Mesenchymal stem cell (in vitro differentiated cells and primary cell): ENCODE results near the gene MAP2K5.

Experiments used
- DNase-seq: peaks from one replicate; pipeline ENCODE4 v3.0.0-alpha.2; 2013
- H2AFZ ChIP-seq: one replicate; pipeline ENCODE4 v1.6.1; 2013; ENCODE audit warnings: low read depth, mild to moderate bottlenecking, control low read depth, inconsistent platforms, low read length, moderate library complexity
- H2AK5ac ChIP-seq: 2 replicates; pipeline ENCODE4 v1.6.1; 2013; ENCODE audit warnings: low read length, moderate library complexity, mild to moderate bottlenecking, inconsistent platforms; ENCODE audit not compliant: severe bottlenecking
- H2BK120ac ChIP-seq: one replicate; pipeline ENCODE4 v1.6.1; 2013; ENCODE audit warnings: low read depth, mild to moderate bottlenecking, inconsistent platforms, low read length, moderate library complexity
- H2BK12ac ChIP-seq, 2 experiments: one replicate each; pipeline ENCODE4 v1.6.1; 2013; ENCODE audit warnings: inconsistent platforms in 2 of 2, low read length in 2 of 2, mild to moderate bottlenecking in 2 of 2, moderate library complexity in 2 of 2, control low read depth in 1 of 2
- H2BK15ac ChIP-seq: one replicate; pipeline ENCODE4 v1.6.1; 2013; ENCODE audit warnings: mild to moderate bottlenecking, low read depth, inconsistent platforms; ENCODE audit not compliant: poor library complexity, severe bottlenecking
- H2BK5ac ChIP-seq: 2 replicates; pipeline ENCODE4 v1.6.1; 2013; ENCODE audit warnings: low read depth, mild to moderate bottlenecking, low read length, control low read depth, inconsistent platforms; ENCODE audit not compliant: poor library complexity, severe bottlenecking
- H3K14ac ChIP-seq, 2 experiments: one replicate each; pipeline ENCODE4 v1.6.1; 2013; ENCODE audit warnings: inconsistent platforms in 2 of 2, low read length in 2 of 2, control low read depth in 1 of 2, mild to moderate bottlenecking in 1 of 2, moderate library complexity in 1 of 2
- H3K18ac ChIP-seq, 2 experiments: one replicate each; pipeline ENCODE4 v1.6.1; 2013; ENCODE audit warnings: inconsistent platforms in 2 of 2, low read length in 2 of 2, control low read depth in 1 of 2, low read depth in 1 of 2, mild to moderate bottlenecking in 1 of 2
- H3K23ac ChIP-seq, 2 experiments: one replicate each; pipeline ENCODE4 v1.6.1; 2013; ENCODE audit warnings: inconsistent platforms in 2 of 2, low read length in 2 of 2, mild to moderate bottlenecking in 2 of 2, moderate library complexity in 2 of 2, control low read depth in 1 of 2
- H3K27ac ChIP-seq: 2 replicates; pipeline ENCODE4 v1.5.1; 2013; ENCODE audit warnings: mild to moderate bottlenecking, moderate library complexity, low read length, control low read depth, inconsistent platforms; ENCODE audit not compliant: poor library complexity, severe bottlenecking
- H3K27me3 ChIP-seq, 2 experiments: 2 replicates each; pipeline versions ENCODE4 v1.6.1 to v1.7.0; 2013; ENCODE audit warnings: low read length in 2 of 2, mild to moderate bottlenecking in 2 of 2, moderate library complexity in 2 of 2, control low read depth in 1 of 2, inconsistent platforms in 1 of 2; ENCODE audit not compliant: control insufficient read depth in 1 of 2, insufficient read depth in 1 of 2
- H3K36me3 ChIP-seq, 2 experiments: 2 replicates each; pipeline versions ENCODE4 v1.6.1 to v1.7.0; 2013; ENCODE audit warnings: low read length in 2 of 2, control low read depth in 1 of 2, inconsistent platforms in 1 of 2, low read depth in 1 of 2, mild to moderate bottlenecking in 1 of 2; ENCODE audit not compliant: insufficient read depth in 2 of 2, control insufficient read depth in 1 of 2
- H3K4ac ChIP-seq, 2 experiments: one replicate each; pipeline ENCODE4 v1.6.1; 2013; ENCODE audit warnings: inconsistent platforms in 2 of 2, low read length in 2 of 2, mild to moderate bottlenecking in 2 of 2, moderate library complexity in 2 of 2, control low read depth in 1 of 2, low read depth in 1 of 2
- H3K4me1 ChIP-seq: 2 replicates; pipeline ENCODE4 v1.6.1; 2013; ENCODE audit warnings: low read depth, low read length, control low read depth; ENCODE audit not compliant: control insufficient read depth, insufficient read depth
- H3K4me2 ChIP-seq: 2 replicates; pipeline ENCODE4 v1.6.1; 2013; ENCODE audit warnings: low read length, mild to moderate bottlenecking, inconsistent platforms; ENCODE audit not compliant: poor library complexity, severe bottlenecking
- H3K4me3 ChIP-seq, 2 experiments: 2 replicates each; pipeline versions ENCODE4 v1.5.1 to v1.7.0; 2013; ENCODE audit warnings: low read length in 2 of 2, mild to moderate bottlenecking in 2 of 2, control low read depth in 1 of 2, low read depth in 1 of 2; ENCODE audit not compliant: insufficient read depth in 1 of 2
- H3K79me1 ChIP-seq: replicated peaks from 2 replicates; pipeline ENCODE4 v1.6.1; 2013; ENCODE audit warnings: mild to moderate bottlenecking, control low read depth, low read length, inconsistent platforms; ENCODE audit not compliant: poor library complexity, severe bottlenecking
- H3K9ac ChIP-seq: 2 replicates; pipeline ENCODE4 v1.7.0; 2013; ENCODE audit warnings: mild to moderate bottlenecking, low read length, moderate library complexity
- H3K9me3 ChIP-seq: 2 replicates; pipeline ENCODE4 v1.7.0; 2013; ENCODE audit warnings: mild to moderate bottlenecking, low read length; ENCODE audit not compliant: control insufficient read depth
- H4K8ac ChIP-seq: one replicate; pipeline ENCODE4 v1.6.1; 2013; ENCODE audit warnings: inconsistent platforms, mild to moderate bottlenecking, low read length, moderate library complexity
- H4K91ac ChIP-seq: one replicate; pipeline ENCODE4 v1.6.1; 2013; ENCODE audit warnings: mild to moderate bottlenecking, low read length, inconsistent platforms
- WGBS: methylation state at CpG from one replicate; pipeline ENCODE4 v1.1.7; 2013; ENCODE audit warnings: mixed read lengths; 5-methylcytosine and 5-hydroxymethylcytosine counted together

The MAP2K5 gene

DNA sequence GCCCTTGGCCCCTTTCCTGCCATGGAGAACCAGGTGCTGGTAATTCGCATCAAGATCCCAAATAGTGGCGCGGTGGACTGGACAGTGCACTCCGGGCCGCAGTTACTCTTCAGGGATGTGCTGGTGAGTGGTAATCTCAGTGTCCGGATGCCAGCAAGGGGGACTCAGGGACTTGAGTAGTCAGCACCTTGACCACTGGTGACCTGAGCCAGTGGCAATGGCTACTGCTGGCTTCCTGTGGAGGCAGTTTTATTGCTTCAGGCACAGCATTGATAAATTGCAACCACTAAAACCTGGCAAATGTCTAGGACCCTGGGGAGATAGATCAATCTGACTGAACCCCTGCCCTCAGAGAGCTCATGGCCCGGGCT, 830 bp downstream of the MAP2K5 start:
- H2AK5ac ChIP-seq, result no peak overlapping the region
- WGBS, result 29% methylated on average over 7 of the region's 7 CpGs
- H3K4me3 ChIP-seq, result peak overlapping the region; percentile 88 to 98
- peak overlapping the region; percentile 93 for H4K8ac ChIP-seq
- no peaks in the 10 kb centered on the region for H3K9me3 ChIP-seq
- H3K9ac ChIP-seq, result peak overlapping the region; percentile 98
- H3K18ac ChIP-seq, result no peak overlapping the region
- H3K4me2 ChIP-seq, result peak overlapping the region; percentile 65
- peak overlapping the region in 1 of 2 experiments; percentile 36 for H3K14ac ChIP-seq
- no peak overlapping the region for H2BK120ac ChIP-seq
- peak overlapping the region in 1 of 2 experiments; percentile 24 for H3K4ac ChIP-seq
- no peak overlapping the region for H3K23ac ChIP-seq
- no peak overlapping the region for H2BK5ac ChIP-seq
- H3K36me3 ChIP-seq, result peaks cover 6 to 20% of the 10 kb centered on the region in 2 experiments
- H3K4me1 ChIP-seq, result peaks cover 14% of the 10 kb centered on the region
- H3K79me1 ChIP-seq, result peaks cover 25% of the 10 kb centered on the region
- no peaks in the 10 kb centered on the region for H3K27me3 ChIP-seq
- H2AFZ ChIP-seq, result peak overlapping the region; percentile 89
- DNase-seq, result peak; percentile 23
- H2BK15ac ChIP-seq, result no peak overlapping the region
- no peak overlapping the region for H4K91ac ChIP-seq
- peak overlapping the region in 1 of 2 experiments; percentile 61 for H2BK12ac ChIP-seq
- no peak overlapping the region for H3K27ac ChIP-seq

DNA sequence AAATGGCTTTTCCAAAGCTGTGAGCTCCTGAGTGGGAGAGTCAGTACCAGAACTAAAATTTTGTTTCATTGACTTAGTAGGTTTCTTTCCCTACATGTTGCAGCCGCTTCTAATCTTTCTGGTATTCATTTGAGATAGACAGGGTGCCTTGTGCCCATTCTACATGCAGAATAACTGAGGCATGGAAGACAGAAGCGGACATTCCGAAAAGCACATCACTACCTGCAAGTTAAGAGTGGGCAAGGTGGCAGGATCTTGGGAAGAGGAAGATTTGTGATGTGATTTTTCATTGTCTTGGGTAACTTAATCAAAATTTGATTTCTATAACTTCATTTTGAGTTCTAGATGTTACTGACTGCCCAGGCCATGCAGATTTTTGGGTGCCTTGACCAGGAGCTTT, 2.0 kb downstream of the MAP2K5 start:
- H2BK5ac ChIP-seq, result no peak overlapping the region
- WGBS, result 98% methylated on average over 3 of the region's 3 CpGs
- H3K9ac ChIP-seq, result no peak overlapping the region
- peaks cover 16% of the 10 kb centered on the region for H3K4me1 ChIP-seq
- H4K91ac ChIP-seq, result no peak overlapping the region
- H2AK5ac ChIP-seq, result no peak overlapping the region
- no peak overlapping the region for H3K4me2 ChIP-seq
- H3K18ac ChIP-seq, result no peak overlapping the region
- H3K36me3 ChIP-seq, result peaks cover 6 to 20% of the 10 kb centered on the region in 2 experiments
- H3K27me3 ChIP-seq, result no peaks in the 10 kb centered on the region
- H2AFZ ChIP-seq, result no peak overlapping the region
- no peak for DNase-seq
- no peak overlapping the region for H2BK15ac ChIP-seq
- H3K4ac ChIP-seq, result no peak overlapping the region
- no peak overlapping the region for H2BK12ac ChIP-seq
- H3K4me3 ChIP-seq, result no peak overlapping the region
- H3K23ac ChIP-seq, result no peak overlapping the region
- H3K14ac ChIP-seq, result no peak overlapping the region
- H3K27ac ChIP-seq, result no peak overlapping the region
- H4K8ac ChIP-seq, result no peak overlapping the region
- no peaks in the 10 kb centered on the region for H3K9me3 ChIP-seq
- peaks cover 25% of the 10 kb centered on the region for H3K79me1 ChIP-seq
- no peak overlapping the region for H2BK120ac ChIP-seq

DNA sequence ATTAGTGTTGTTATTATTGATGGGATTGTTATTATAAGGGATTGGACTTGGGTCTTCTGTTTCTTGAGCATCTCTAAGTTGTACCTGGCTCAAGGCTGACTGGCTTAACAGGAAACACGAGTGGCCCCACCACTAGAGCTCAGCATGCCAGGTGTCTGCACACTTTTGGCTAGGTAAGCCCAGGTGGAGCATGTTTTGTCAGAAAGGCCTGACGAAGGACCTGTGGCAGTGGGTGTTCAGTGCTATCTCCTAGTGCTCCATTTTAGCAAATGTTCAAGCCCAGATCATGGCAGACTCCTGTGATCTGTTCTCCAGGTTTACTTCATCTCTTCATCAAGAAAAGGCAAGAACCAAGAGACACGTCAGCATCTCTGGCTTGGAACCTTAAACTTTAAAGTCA, 3.4 kb downstream of the MAP2K5 start:
- Histone ChIP-seq H3K9ac (no peak overlapping the region), H2AK5ac (peak overlapping the region; percentile 19), H3K4me2 (no peak overlapping the region), H3K9me3 (no peaks in the 10 kb centered on the region), H3K79me1 (peaks cover 27% of the 10 kb centered on the region), H3K14ac (no peak overlapping the region), H3K4ac (no peak overlapping the region), H3K18ac (no peak overlapping the region), H2AFZ (no peak overlapping the region), H4K91ac (no peak overlapping the region), H3K23ac (no peak overlapping the region), H2BK15ac (no peak overlapping the region), H3K27ac (no peak overlapping the region), H3K4me3 (no peak overlapping the region), H3K4me1 (peaks cover 16% of the 10 kb centered on the region), H4K8ac (no peak overlapping the region), H3K36me3 (peaks cover 6 to 26% of the 10 kb centered on the region in 2 experiments), H2BK5ac (no peak overlapping the region), H2BK120ac (no peak overlapping the region), H3K27me3 (no peaks in the 10 kb centered on the region), H2BK12ac (no peak overlapping the region)
- DNase-seq, result no peak
- 88% methylated on average over 3 of the region's 3 CpGs for WGBS

DNA sequence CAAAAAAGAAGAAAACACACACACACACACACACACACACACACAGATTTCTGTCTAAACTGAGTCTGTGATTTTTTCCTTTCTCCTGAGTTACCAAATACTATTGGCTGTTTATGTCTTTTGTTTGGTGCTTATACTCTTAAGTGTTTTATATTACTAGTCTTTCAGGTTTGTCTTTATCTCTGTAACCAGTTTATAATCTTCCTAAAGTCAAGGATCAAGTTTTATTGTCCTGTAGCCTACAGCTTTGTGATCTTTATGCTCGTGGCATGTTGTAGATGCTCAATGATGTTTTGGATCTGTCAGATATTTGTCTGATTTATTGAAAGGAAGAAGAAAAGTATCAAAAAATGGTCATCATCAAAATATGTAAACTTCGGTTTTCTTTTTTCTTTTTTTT, 4.6 kb downstream of the MAP2K5 start:
- H3K18ac ChIP-seq, result no peak overlapping the region
- H3K36me3 ChIP-seq, result peaks cover 10 to 38% of the 10 kb centered on the region in 2 experiments
- no peak overlapping the region for H2AFZ ChIP-seq
- no peak overlapping the region for H4K91ac ChIP-seq
- H3K4me2 ChIP-seq, result no peak overlapping the region
- H2AK5ac ChIP-seq, result no peak overlapping the region
- H3K27me3 ChIP-seq, result no peaks in the 10 kb centered on the region
- no peak overlapping the region for H2BK5ac ChIP-seq
- DNase-seq, result no peak
- no peak overlapping the region for H4K8ac ChIP-seq
- H2BK120ac ChIP-seq, result no peak overlapping the region
- peaks cover 30% of the 10 kb centered on the region for H3K79me1 ChIP-seq
- WGBS, result 83% methylated on average over 2 of the region's 2 CpGs
- H3K4me1 ChIP-seq, result peaks cover 13% of the 10 kb centered on the region
- H3K4me3 ChIP-seq, result no peak overlapping the region
- no peak overlapping the region for H2BK15ac ChIP-seq
- no peak overlapping the region for H3K27ac ChIP-seq
- no peak overlapping the region for H3K23ac ChIP-seq
- no peaks in the 10 kb centered on the region for H3K9me3 ChIP-seq
- H3K4ac ChIP-seq, result no peak overlapping the region
- H3K9ac ChIP-seq, result no peak overlapping the region
- H3K14ac ChIP-seq, result no peak overlapping the region
- H2BK12ac ChIP-seq, result no peak overlapping the region
